Sigmoid colon (tissue), 4 donors: ENCODE data around the gene OR2T11.

ENCODE experiments used
- CTCF ChIP-seq, 4 experiments: fragments of 450-650 bp in 3 of 4; fragments of 200-600 bp in 1 of 4; IDR thresholded peaks; one replicate each; pipeline ENCODE4 v1.5.1; 2016 to 2019; ENCODE audit warnings: antibody characterized with exemption in 4 of 4, mild to moderate bottlenecking in 3 of 4, moderate library complexity in 2 of 4
- EP300 ChIP-seq, 4 donors: sonication (generic); formaldehyde crosslinking; IDR thresholded peaks; one replicate each; pipeline ENCODE4 v1.6.1; 2017; ENCODE audit warnings: antibody characterized with exemption in 4 of 4
- POLR2A ChIP-seq, 2 donors: fragments of 450-650 bp; IDR thresholded peaks; one replicate each; pipeline ENCODE4 v1.6.1; 2016; ENCODE audit warnings: antibody characterized with exemption in 2 of 2, mild to moderate bottlenecking in 2 of 2, moderate library complexity in 2 of 2
- POLR2AphosphoS5 ChIP-seq, 4 donors: sonication (generic); formaldehyde crosslinking; IDR thresholded peaks; one replicate each; pipeline ENCODE4 v1.6.1; 2017; ENCODE audit warnings: antibody characterized with exemption in 4 of 4

GRCh38 chr1:248596615-248597014, 38.3 kb downstream of the OR2T11 start:
- TF ChIP-seq CTCF (IDR thresholded peaks at IDR 0.05) (no peak), EP300 (IDR thresholded peaks at IDR 0.05) (no peak), POLR2A (IDR thresholded peaks at IDR 0.05) (no peak), POLR2AphosphoS5 (IDR thresholded peaks at IDR 0.05) (no peak)
